HG03439 (cell line): ENCODE measurements around the gene AREL1.

Experiments used
- ATAC-seq: cut with Tn5 transposase; IDR thresholded peaks from one replicate; pipeline ENCODE4 v1.9.1; 2021; ENCODE audit warnings: mild to moderate bottlenecking, moderate library complexity; ENCODE audit not compliant: unreplicated experiment

AREL1 gene

DNA sequence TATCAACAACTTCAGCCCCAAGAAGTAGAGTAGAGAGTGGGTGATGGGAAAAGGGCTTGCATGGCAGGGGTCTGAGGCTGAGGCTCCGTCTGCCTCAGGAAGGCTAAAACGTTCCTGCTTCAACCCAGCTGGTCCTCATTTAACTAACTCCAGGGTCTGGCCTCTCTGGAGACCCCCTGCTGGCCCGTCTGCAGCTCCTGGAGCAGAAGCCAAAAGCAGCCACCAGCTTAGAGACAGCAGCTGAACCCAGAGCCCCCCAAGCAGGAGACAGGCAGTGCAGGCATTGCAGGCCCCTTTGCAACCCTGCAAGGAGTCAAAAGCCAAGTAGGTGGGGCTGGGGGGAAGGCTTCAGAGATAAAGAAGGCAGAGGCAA, 75.7 kb downstream of the AREL1 start:
- ATAC-seq = no peak

- no peak for ATAC-seq
Observed at GRCh38 chr14:74636424-74637177, 76.3 kb downstream of the AREL1 start.

DNA sequence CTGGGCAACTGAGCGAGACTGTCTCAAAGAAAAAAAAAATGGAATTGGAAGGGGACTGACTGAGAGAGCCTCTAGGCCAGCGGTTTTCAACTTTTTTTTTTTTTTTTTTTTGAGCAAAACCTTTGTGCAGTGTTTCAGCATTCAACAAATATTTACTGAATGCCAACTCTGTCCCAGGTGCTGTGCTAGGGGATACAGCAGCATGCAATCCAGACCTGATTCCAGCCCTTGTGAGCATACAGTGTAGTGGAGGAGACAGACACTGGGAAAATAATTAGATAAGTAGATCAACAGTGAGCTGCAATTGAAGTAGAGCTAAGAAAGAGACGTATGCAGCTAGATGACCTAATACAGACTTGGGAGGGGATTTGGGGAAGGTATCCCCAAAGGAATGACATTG, 77.0 kb downstream of the AREL1 start:
- no peak for ATAC-seq

- ATAC-seq = no peak
Observed at GRCh38 chr14:74634964-74635363, 77.9 kb downstream of the AREL1 start.

DNA sequence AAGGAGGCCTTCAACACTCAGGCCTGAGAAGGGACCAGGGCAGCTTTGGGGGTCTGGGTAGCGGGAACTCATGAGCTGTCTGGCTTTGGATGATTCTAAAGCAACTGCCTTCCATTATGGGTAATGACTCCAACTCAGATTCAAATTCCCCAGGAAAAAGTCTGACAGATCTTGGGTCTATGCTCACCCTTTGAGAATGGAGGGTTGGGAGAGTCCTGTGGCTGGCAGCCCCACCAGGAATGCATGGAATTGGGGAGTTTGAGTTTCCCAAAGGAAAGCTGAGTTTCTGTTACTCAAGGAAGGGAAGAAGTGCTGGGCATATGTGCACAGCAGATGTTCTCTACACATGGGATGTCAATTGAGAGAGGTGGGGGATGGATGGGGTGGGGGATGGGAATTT, 78.4 kb downstream of the AREL1 start:
- ATAC-seq = no peak

GRCh38 chr14:74630881-74631690, 81.8 kb downstream of the AREL1 start:
- no peak for ATAC-seq

- no peak for ATAC-seq
Observed at GRCh38 chr14:74628418-74628817, 84.5 kb downstream of the AREL1 start.

DNA sequence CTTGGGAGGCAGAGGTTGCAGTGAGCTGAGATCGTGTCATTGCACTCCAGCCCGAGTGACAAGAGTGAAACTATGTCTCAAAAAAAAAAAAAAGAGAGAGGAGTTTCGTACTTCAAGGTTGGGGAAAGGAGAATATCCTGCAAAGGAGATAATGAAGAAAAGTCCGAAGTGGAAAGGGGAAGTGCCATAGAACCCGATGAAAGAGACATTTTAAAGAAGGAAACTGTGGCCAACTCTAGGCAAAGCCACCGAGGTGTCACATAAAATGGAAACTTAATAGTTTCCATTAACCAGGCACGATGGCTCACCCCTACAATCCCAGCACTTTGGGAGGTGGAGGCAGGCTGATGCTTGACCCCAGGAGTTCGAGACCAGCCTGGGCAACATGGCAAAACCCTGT, 85.8 kb downstream of the AREL1 start:
- no peak for ATAC-seq

- ATAC-seq = no peak
Observed at GRCh38 chr14:74622257-74622656, 90.6 kb downstream of the AREL1 start.

DNA sequence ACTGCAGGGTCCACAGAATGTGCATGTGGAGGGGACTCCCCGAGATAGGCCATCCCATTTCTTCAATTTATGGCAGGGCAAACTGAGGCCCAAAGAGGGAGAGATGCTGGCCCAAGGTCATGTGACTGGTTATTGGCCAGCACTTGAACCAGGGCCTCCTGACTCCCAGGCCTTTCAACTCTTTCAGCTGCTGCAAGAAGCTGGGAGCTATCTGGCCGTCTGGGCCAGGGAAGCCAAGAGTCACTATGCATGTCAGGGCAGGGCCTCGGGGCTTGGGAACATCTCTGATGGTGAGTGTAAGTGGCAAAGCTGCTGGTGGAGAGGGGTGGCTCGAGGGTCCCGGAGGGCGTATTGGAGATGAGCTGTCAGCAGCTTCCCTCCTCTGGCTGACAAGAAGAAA, 91.3 kb downstream of the AREL1 start:
- no peak for ATAC-seq

DNA sequence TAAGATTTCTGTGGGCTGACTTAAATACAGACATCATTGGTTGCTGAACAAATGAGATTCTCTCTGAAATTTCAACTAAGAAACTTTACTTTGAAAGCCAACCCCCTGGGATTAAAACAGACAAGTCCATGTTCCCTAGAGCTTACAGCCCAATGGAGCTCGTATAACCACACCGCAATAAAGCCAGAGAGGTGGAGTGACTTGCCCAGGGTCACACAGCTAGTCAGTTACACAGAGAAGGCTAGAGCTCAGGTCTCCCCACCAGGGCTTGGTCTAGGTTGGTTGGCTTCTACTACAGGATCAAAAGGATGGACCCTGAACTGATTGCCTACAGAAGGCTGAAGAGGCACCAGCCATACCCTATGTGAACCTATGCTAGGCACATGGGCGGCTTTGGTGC, 92.0 kb downstream of the AREL1 start:
- ATAC-seq = no peak

DNA sequence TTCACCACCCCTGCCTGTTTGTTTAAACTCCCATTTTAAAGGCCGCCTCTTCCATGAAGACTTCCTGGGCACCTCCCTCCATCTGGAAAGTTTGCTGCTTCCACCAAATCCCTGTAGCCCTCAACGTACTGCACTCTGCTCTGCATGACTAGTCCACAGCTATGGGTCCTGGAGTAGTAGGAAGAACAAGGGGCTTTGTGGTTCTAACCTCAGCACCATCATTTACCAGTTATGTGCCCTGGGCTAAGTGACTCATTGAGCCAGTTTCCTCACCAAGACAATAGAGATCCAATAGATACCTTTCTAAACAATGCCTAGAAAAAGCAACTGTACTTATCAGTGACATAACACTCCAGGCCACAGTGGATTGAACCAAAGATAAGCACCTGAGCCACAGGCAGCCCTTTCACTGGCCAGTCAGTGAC, 92.4 kb downstream of the AREL1 start:
- ATAC-seq = no peak

DNA sequence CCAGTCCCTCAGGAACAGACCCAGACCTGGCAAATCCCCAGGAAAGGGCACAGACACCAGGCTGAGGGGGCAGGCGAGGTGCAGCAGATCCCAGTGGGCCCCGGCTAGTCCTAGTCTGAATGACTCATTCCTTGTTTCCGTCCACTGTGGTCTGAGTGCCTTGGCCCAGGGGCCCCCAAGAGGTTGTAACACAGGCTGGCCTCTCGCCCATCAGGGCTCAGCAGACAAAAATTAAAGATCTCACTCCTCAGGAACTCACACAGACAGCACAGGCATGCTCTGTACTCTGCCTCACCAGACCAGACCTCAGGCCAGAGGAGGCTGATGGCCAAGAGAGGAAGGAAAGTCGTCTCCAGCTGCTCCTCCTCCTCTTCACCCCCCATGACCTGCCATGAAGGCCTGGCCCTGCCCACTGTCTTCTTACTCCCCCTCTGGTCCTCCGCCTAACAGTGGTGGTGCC, 93.2 kb downstream of the AREL1 start:
- no peak for ATAC-seq

- no peak for ATAC-seq
Observed at GRCh38 chr14:74618078-74618952, 94.6 kb downstream of the AREL1 start.

GRCh38 chr14:74616996-74617700, 95.7 kb downstream of the AREL1 start:
- no peak for ATAC-seq

GRCh38 chr14:74616507-74616906, 96.4 kb downstream of the AREL1 start:
- ATAC-seq = no peak

- ATAC-seq = no peak
Observed at GRCh38 chr14:74615735-74616134, 97.1 kb downstream of the AREL1 start.

DNA sequence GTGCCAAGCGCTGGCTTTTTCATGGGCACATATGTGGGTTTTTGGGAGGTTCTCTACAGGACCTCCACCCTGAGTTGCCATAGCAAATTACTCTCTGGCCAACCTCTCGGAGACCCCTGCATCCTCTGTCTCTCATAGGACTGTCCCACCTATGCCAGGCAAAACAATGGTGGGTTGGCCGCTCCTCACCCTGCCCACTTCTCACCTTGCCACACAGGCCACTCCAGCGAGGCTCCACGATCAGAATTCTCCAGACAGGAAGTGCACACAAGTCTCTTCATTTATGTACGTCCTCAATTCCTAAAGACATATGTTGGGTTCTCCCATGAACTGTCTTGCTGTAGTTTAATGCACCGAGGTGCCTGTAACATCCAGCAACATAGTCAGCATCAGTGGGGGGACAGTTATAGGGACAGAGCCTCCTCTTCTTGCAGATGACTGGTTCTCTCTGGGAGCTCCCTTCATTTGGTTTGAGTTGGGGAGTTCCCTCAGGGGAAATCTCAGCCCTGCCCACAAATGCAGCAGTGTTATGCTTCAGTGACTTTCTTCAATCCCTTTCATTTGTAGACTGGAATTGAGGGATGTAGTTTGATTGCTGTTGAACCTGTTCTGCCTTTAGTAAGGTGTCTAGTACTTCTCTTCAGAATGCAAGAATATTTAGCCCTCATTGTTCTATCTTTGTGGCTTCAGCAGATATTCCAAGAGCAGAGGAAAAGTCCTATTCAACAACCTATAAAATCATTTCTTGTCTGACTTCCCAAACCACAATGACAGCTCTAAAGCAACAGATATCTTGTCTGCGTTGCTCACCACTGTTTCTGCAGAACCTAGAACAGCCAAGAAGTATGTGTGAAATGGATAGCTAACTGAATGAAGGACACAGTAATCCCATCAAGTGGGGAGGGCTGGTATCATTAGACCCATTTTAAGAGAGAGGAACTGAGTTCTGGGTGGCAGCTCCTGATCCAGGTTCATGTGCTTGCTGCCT, 98.1 kb downstream of the AREL1 start:
- ATAC-seq = no peak

DNA sequence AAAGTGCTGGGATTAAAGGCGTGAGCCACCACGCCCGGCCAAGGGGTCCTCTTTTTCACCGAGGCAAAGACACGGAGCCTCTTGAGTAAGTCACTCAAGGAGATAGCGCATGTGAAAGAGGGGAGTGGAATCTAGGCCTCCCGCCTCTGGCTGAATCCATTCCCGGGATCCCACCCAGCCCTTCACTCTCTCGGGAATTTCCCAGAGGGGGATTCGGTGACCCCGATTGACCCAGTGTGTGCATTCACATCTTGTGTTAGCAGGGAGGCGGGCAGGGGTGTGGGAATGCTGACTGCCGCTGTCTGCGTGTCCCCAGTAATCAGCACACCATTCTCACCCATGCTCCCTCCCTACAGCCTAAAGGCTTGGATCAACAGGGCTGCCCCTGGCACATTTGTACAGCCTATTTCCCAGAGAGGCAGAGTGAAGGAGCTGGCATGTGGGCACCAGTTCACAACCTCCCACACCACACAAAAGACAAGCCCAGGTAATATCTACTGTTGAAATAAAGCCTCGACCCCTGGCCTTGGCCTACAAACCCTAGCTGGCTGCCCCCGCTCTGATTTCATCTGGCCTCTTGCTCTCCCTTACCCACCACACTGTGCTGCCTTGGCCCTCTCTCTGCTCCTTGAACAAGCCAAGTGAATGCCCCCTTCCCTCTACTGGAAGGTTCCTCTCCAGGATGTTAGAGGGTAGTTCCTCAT, 99.5 kb downstream of the AREL1 start:
- no peak for ATAC-seq
